ENCODE results near the gene LCA5.
"Not testable (repeated sequence)": the region's sequence is repeated elsewhere in the genome, so short reads cannot be mapped to it uniquely, and the experiment has no call there.

LCA5 gene

GRCh38 chr6:79536954-79537747, at the start of gene LCA5:
Gene LCA5, minus strand, starts transcription at chr6:79537430. Its CDS starts 18,536 bp downstream, at chr6:79518894.
- peak; percentile 99 for DNase-seq

- peak; percentile 60 for DNase-seq
Measured at GRCh38 chr6:79586548-79586947, 49.3 kb upstream of the LCA5 start.

GRCh38 chr6:79584332-79584731, 47.1 kb upstream of the LCA5 start:
- no peak for DNase-seq

- DNase-seq, result not testable (repeated sequence)
Measured at GRCh38 chr6:79577926-79578325, 40.7 kb upstream of the LCA5 start.

- peak; percentile 89 for DNase-seq
Measured at GRCh38 chr6:79574630-79575225, 37.5 kb upstream of the LCA5 start.

GRCh38 chr6:79574174-79574573, 36.9 kb upstream of the LCA5 start:
- no peak for DNase-seq

- no peak for DNase-seq
Measured at GRCh38 chr6:79571030-79571367, 33.8 kb upstream of the LCA5 start.

- peak; percentile 95 for DNase-seq
Measured at GRCh38 chr6:79570129-79571029, 33.1 kb upstream of the LCA5 start.

GRCh38 chr6:79568996-79569395, 31.8 kb upstream of the LCA5 start:
- DNase-seq, result no peak

GRCh38 chr6:79564636-79565035, 27.4 kb upstream of the LCA5 start:
- no peak for DNase-seq

GRCh38 chr6:79559706-79560105, 22.5 kb upstream of the LCA5 start:
- no peak for DNase-seq

- DNase-seq, result no peak
Measured at GRCh38 chr6:79557673-79558467, 20.6 kb upstream of the LCA5 start.

- DNase-seq, result no peak
Measured at GRCh38 chr6:79554305-79554704, 17.1 kb upstream of the LCA5 start.

GRCh38 chr6:79551401-79551800, 14.2 kb upstream of the LCA5 start:
- no peak for DNase-seq

GRCh38 chr6:79548304-79548703, 11.1 kb upstream of the LCA5 start:
- DNase-seq, result no peak

GRCh38 chr6:79546186-79546585, 9.0 kb upstream of the LCA5 start:
- DNase-seq, result no peak

GRCh38 chr6:79544939-79545450, 7.8 kb upstream of the LCA5 start:
- peak; percentile 97 for DNase-seq

- DNase-seq, result no peak
Measured at GRCh38 chr6:79544299-79544927, 7.2 kb upstream of the LCA5 start.

GRCh38 chr6:79543886-79544285, 6.7 kb upstream of the LCA5 start:
- DNase-seq, result no peak

- no peak for DNase-seq
Measured at GRCh38 chr6:79543411-79543810, 6.2 kb upstream of the LCA5 start.

- DNase-seq, result no peak
Measured at GRCh38 chr6:79538106-79538971, 1.1 kb upstream of the LCA5 start.

All from islet precursor cell (in vitro differentiated cells).